Activated naive CD4-positive, alpha-beta T cell treated with anti-CD3 and anti-CD28 coated beads for 36 hours (primary cell): ENCODE measurements around the gene USP36. TPM values are rescaled to one million over a fixed set of nuclear protein-coding genes. Genes with fewer than 3 reads are reported as not detected.
A peak's percentile ranks its signal among the peaks of the same experiment; 100 is the strongest.
"Not testable (repeated sequence)": the region's sequence is repeated elsewhere in the genome, so short reads cannot be mapped to it uniquely, and the experiment has no call there.

Experiments
- CTCF ChIA-PET: fragments of 350-600 bp; sonication (Branson Sonifier 250); formaldehyde crosslinking; loops from one replicate; lab custom pipeline; 2021; ENCODE audit warnings: antibody characterized with exemption; lab: Charles Lee
- DNase-seq: peaks from one replicate; pipeline ENCODE4 v3.0.0-alpha.2; 2020
- H3K27ac Mint-ChIP-seq: one replicate; pipeline ENCODE4 v1.8.0; 2021; ENCODE audit warnings: mild to moderate bottlenecking, mixed read lengths
- H3K27me3 Mint-ChIP-seq: one replicate; pipeline ENCODE4 v1.8.0; 2021; ENCODE audit warnings: low read depth, mixed read lengths
- H3K36me3 Mint-ChIP-seq: one replicate; pipeline ENCODE4 v1.8.0; 2021; ENCODE audit warnings: low read depth, mixed read lengths
- H3K4me1 Mint-ChIP-seq: one replicate; pipeline ENCODE4 v1.8.0; 2021; ENCODE audit warnings: low read depth, mixed read lengths
- H3K4me3 Mint-ChIP-seq: one replicate; pipeline ENCODE4 v1.8.0; 2021; ENCODE audit warnings: mild to moderate bottlenecking, moderate library complexity, mixed read lengths
- H3K9me3 Mint-ChIP-seq: one replicate; pipeline ENCODE4 v1.8.0; 2021; ENCODE audit warnings: mixed read lengths
- intact Hi-C: fragments of 100-400 bp; cut with micrococcal nuclease; formaldehyde crosslinking; loops from one replicate; pipeline ENCODE4 v1.15.1; 2023
- total RNA-seq, 2 experiments: library from RNA; stranded (reverse); gene quantifications; one replicate each; pipeline ENCODE4 v1.2.3, GENCODE V29; 2021

The USP36 gene
- total RNA-seq, 2 experiments from 2014 or later, result 65.3 to 68.7 TPM

GRCh38 chr17:78781104-78781892 lies 59.3 kb downstream of the USP36 start:
- H3K9me3 Mint-ChIP-seq, result no peaks in the 10 kb centered on the region
- peaks cover 54% of the 10 kb centered on the region for H3K4me1 Mint-ChIP-seq
- H3K4me3 Mint-ChIP-seq, result peak overlapping the region; percentile 82
- peak; percentile 57 for DNase-seq
- CTCF ChIA-PET, result interaction anchor here (1.0 to 2.0 kb wide), 2 partner anchors 10 to 41 kb away, joined by 3 to 7 read pairs; no protein-coding TSS in a partner anchor
- no peaks in the 10 kb centered on the region for H3K27me3 Mint-ChIP-seq
- intact Hi-C loops, result no loop called here
- H3K27ac Mint-ChIP-seq, result peak overlapping the region; percentile 97
- peaks cover 9% of the 10 kb centered on the region for H3K36me3 Mint-ChIP-seq

- intact Hi-C loops, result loop anchor here (1.0 kb wide), 1 partner anchor 8 kb away; no protein-coding TSS in a partner anchor
- Mint-ChIP-seq H3K9me3 (no peaks in the 10 kb centered on the region), H3K27me3 (no peaks in the 10 kb centered on the region), H3K4me1 (peaks cover 55% of the 10 kb centered on the region), H3K4me3 (peak overlapping the region; percentile 82), H3K27ac (peak overlapping the region; percentile 97), H3K36me3 (peaks cover 9% of the 10 kb centered on the region)
- CTCF ChIA-PET, result interaction anchor here (0.6 to 2.0 kb wide), 5 partner anchors 9 to 43 kb away, joined by 3 to 7 read pairs (median 3); no protein-coding TSS in a partner anchor
- no peak for DNase-seq
Measured at GRCh38 chr17:78780335-78780734, 60.3 kb downstream of the USP36 start.

- no peaks in the 10 kb centered on the region for H3K9me3 Mint-ChIP-seq
- intact Hi-C loops, result loop anchor here (1.0 to 10.0 kb wide), 9 partner anchors 8 to 1325 kb away; partner anchors contain the start of gene TMC8
- peaks cover 51% of the 10 kb centered on the region for H3K4me1 Mint-ChIP-seq
- peak overlapping the region; percentile 97 for H3K27ac Mint-ChIP-seq
- peak overlapping the region; percentile 82 for H3K4me3 Mint-ChIP-seq
- no peaks in the 10 kb centered on the region for H3K27me3 Mint-ChIP-seq
- CTCF ChIA-PET, result interaction anchor here (0.5 to 2.0 kb wide), 6 partner anchors 9 to 45 kb away, joined by 3 to 7 read pairs (median 4); no protein-coding TSS in a partner anchor
- peaks cover 9% of the 10 kb centered on the region for H3K36me3 Mint-ChIP-seq
- peak; percentile 83 for DNase-seq
Measured at GRCh38 chr17:78779850-78780249, 60.8 kb downstream of the USP36 start.

GRCh38 chr17:78779286-78779651 lies 61.3 kb downstream of the USP36 start:
- H3K4me3 Mint-ChIP-seq, result peak overlapping the region; percentile 82
- peak overlapping the region; percentile 97 for H3K27ac Mint-ChIP-seq
- not testable (repeated sequence) for H3K27me3 Mint-ChIP-seq, DNase-seq, H3K9me3 Mint-ChIP-seq, H3K36me3 Mint-ChIP-seq
- CTCF ChIA-PET, result interaction anchor here (0.5 to 2.0 kb wide), 4 partner anchors 8 to 45 kb away, joined by 3 to 7 read pairs (median 4); no protein-coding TSS in a partner anchor
- peaks cover 45% of the 10 kb centered on the region for H3K4me1 Mint-ChIP-seq
- intact Hi-C loops, result loop anchor here (1.0 to 10.0 kb wide), 8 partner anchors 20 to 1324 kb away; partner anchors contain the start of gene TMC8

GRCh38 chr17:78777881-78778280 lies 62.7 kb downstream of the USP36 start:
- intact Hi-C loops, result loop anchor here (2.0 to 10.0 kb wide), 7 partner anchors 39 to 1323 kb away; partner anchors contain the start of gene TMC8

GRCh38 chr17:78774956-78775571 lies 65.5 kb downstream of the USP36 start:
- Mint-ChIP-seq H3K4me1 (peaks cover 65% of the 10 kb centered on the region), H3K4me3 (peak overlapping the region; percentile 82), H3K27ac (peak overlapping the region; percentile 97), H3K36me3 (peaks cover 10% of the 10 kb centered on the region), H3K9me3 (no peaks in the 10 kb centered on the region), H3K27me3 (no peaks in the 10 kb centered on the region)
- CTCF ChIA-PET, result interaction anchor here (0.7 kb wide), 1 partner anchor 63 kb away, joined by 3 read pairs; no protein-coding TSS in a partner anchor
- intact Hi-C loops, result loop anchor here (1.0 to 10.0 kb wide), 6 partner anchors 27 to 1320 kb away; partner anchors contain the start of gene TMC8
- DNase-seq, result peak; percentile 86

More at GRCh38 chr17:78777881-78778280, 62.7 kb downstream of the USP36 start:
- H3K27me3 Mint-ChIP-seq, result no peaks in the 10 kb centered on the region
- CTCF ChIA-PET, result interaction anchor here (0.7 to 1.0 kb wide), 3 partner anchors 10 to 40 kb away, joined by 3 to 4 read pairs (median 3); no protein-coding TSS in a partner anchor
- DNase-seq, result no peak
- peak overlapping the region; percentile 58 for H3K4me3 Mint-ChIP-seq
- peak overlapping the region; percentile 97 for H3K27ac Mint-ChIP-seq
- H3K4me1 Mint-ChIP-seq, result peaks cover 46% of the 10 kb centered on the region
- H3K9me3 Mint-ChIP-seq, result no peaks in the 10 kb centered on the region
- H3K36me3 Mint-ChIP-seq, result peaks cover 9% of the 10 kb centered on the region

GRCh38 chr17:78774453-78774852 lies 66.2 kb downstream of the USP36 start:
- peak overlapping the region; percentile 82 for H3K4me3 Mint-ChIP-seq
- peaks cover 5% of the 10 kb centered on the region for H3K36me3 Mint-ChIP-seq
- H3K27me3 Mint-ChIP-seq, result no peaks in the 10 kb centered on the region
- peaks cover 60% of the 10 kb centered on the region for H3K4me1 Mint-ChIP-seq
- intact Hi-C loops, result loop anchor here (10.0 kb wide), 3 partner anchors 640 to 1320 kb away; partner anchors contain the start of gene TMC8
- no peak for DNase-seq
- CTCF ChIA-PET, result no interaction called here
- no peaks in the 10 kb centered on the region for H3K9me3 Mint-ChIP-seq
- H3K27ac Mint-ChIP-seq, result peak overlapping the region; percentile 97

GRCh38 chr17:78771758-78772382 lies 68.7 kb downstream of the USP36 start:
- Mint-ChIP-seq H3K4me3 (peak overlapping the region; percentile 72), H3K36me3 (peaks cover 3% of the 10 kb centered on the region), H3K4me1 (peaks cover 43% of the 10 kb centered on the region), H3K27me3 (no peaks in the 10 kb centered on the region), H3K9me3 (no peaks in the 10 kb centered on the region), H3K27ac (peak overlapping the region; percentile 97)
- intact Hi-C loops, result loop anchor here (1.0 to 10.0 kb wide), 5 partner anchors 8 to 1317 kb away; partner anchors contain the start of gene TMC8
- no peak for DNase-seq
- CTCF ChIA-PET, result interaction anchor here (1.3 to 1.4 kb wide), 2 partner anchors 8 to 13 kb away, joined by 7 to 9 read pairs; no protein-coding TSS in a partner anchor

- intact Hi-C loops, result loop anchor here (1.0 kb wide), 1 partner anchor 10 kb away; no protein-coding TSS in a partner anchor
- no peak overlapping the region for H3K4me3 Mint-ChIP-seq
- peak; percentile 54 for DNase-seq
- CTCF ChIA-PET, result interaction anchor here (0.6 to 2.0 kb wide), 9 partner anchors 10 to 60 kb away, joined by 3 to 9 read pairs (median 6); no protein-coding TSS in a partner anchor
- peaks cover 42% of the 10 kb centered on the region for H3K4me1 Mint-ChIP-seq
- H3K27me3 Mint-ChIP-seq, result no peaks in the 10 kb centered on the region
- no peak overlapping the region for H3K27ac Mint-ChIP-seq
- no peaks in the 10 kb centered on the region for H3K9me3 Mint-ChIP-seq
- peaks cover 3% of the 10 kb centered on the region for H3K36me3 Mint-ChIP-seq
Measured at GRCh38 chr17:78769196-78769773, 71.3 kb downstream of the USP36 start.

GRCh38 chr17:78767806-78768205 lies 72.8 kb downstream of the USP36 start:
- no peak overlapping the region for H3K4me3 Mint-ChIP-seq
- H3K27ac Mint-ChIP-seq, result no peak overlapping the region
- H3K36me3 Mint-ChIP-seq, result peaks cover 3% of the 10 kb centered on the region
- CTCF ChIA-PET, result interaction anchor here (0.9 to 2.0 kb wide), 3 partner anchors 10 to 20 kb away, joined by 3 to 9 read pairs (median 7); no protein-coding TSS in a partner anchor
- no peaks in the 10 kb centered on the region for H3K9me3 Mint-ChIP-seq
- no peak for DNase-seq
- peaks cover 41% of the 10 kb centered on the region for H3K4me1 Mint-ChIP-seq
- intact Hi-C loops, result no loop called here
- no peaks in the 10 kb centered on the region for H3K27me3 Mint-ChIP-seq

GRCh38 chr17:78766743-78767294 lies 73.8 kb downstream of the USP36 start:
- CTCF ChIA-PET, result interaction anchor here (0.9 to 1.1 kb wide), 2 partner anchors 44 to 60 kb away, joined by 3 to 5 read pairs; no protein-coding TSS in a partner anchor
- no peak for DNase-seq
- H3K4me1 Mint-ChIP-seq, result peaks cover 41% of the 10 kb centered on the region
- no peaks in the 10 kb centered on the region for H3K9me3 Mint-ChIP-seq
- peaks cover 2% of the 10 kb centered on the region for H3K36me3 Mint-ChIP-seq
- H3K27me3 Mint-ChIP-seq, result no peaks in the 10 kb centered on the region
- no peak overlapping the region for H3K4me3 Mint-ChIP-seq
- intact Hi-C loops, result no loop called here
- H3K27ac Mint-ChIP-seq, result no peak overlapping the region
